PFSK-1 (cell line): Measurements from ENCODE around the gene LGALSL.

Experiments used
- FOXP2 ChIP-seq: optimal IDR thresholded peaks from 2 replicates; pipeline ENCODE3; 2011; ENCODE audit warnings: borderline replicate concordance, control low read depth, inconsistent platforms; ENCODE audit not compliant: insufficient read depth; ENCODE audit errors: extremely low read length, extremely low read depth
- POLR2AphosphoS5 ChIP-seq: IDR thresholded peaks from 2 replicates; pipeline ENCODE4 v1.6.1; 2012; ENCODE audit warnings: low read depth, mild to moderate bottlenecking, control low read depth, low read length, moderate library complexity
- SIN3A ChIP-seq: IDR thresholded peaks from 2 replicates; pipeline ENCODE4 v1.6.1; 2012; ENCODE audit warnings: mild to moderate bottlenecking, low read length, moderate library complexity, borderline replicate concordance; ENCODE audit not compliant: insufficient read depth
- TAF1 ChIP-seq: IDR thresholded peaks from 2 replicates; pipeline ENCODE4 v1.6.1; 2012; ENCODE audit warnings: low read length, control low read depth, borderline replicate concordance; ENCODE audit not compliant: insufficient read depth
- TF ChIP-seq, protein P1 (sequence below), 2 experiments: IDR thresholded peaks; 2 replicates each; pipeline versions ENCODE4 v1.6.1 to v1.8.0; 2011 to 2012; ENCODE audit warnings: low read depth in 2 of 2, low read length in 2 of 2, control low read depth in 1 of 2, inconsistent platforms in 1 of 2, mild to moderate bottlenecking in 1 of 2, moderate library complexity in 1 of 2; ENCODE audit not compliant: insufficient read depth in 1 of 2

DNA sequence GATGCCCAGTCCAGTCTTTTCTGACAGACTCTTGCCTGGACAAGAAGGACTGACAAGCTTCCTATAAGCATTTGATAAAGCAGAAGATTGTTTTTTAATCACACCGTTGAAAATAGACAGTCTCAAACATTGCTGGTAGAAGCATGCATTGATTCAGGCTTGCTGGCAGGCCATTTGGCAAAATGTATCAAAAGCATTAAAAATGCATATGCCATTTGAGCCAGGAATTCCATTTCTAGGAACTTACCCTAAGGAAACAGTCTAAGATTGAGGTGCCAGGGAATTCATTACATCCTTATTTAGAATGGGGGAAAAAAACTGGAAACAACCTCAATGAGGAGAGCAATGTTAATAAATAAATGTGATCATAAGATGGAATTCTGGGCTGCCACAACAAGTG lies 20.7 kb downstream of the LGALSL start:
- TF ChIP-seq POLR2AphosphoS5 = no peak
- TF ChIP-seq SIN3A = no peak
- TF ChIP-seq, protein P1, sequence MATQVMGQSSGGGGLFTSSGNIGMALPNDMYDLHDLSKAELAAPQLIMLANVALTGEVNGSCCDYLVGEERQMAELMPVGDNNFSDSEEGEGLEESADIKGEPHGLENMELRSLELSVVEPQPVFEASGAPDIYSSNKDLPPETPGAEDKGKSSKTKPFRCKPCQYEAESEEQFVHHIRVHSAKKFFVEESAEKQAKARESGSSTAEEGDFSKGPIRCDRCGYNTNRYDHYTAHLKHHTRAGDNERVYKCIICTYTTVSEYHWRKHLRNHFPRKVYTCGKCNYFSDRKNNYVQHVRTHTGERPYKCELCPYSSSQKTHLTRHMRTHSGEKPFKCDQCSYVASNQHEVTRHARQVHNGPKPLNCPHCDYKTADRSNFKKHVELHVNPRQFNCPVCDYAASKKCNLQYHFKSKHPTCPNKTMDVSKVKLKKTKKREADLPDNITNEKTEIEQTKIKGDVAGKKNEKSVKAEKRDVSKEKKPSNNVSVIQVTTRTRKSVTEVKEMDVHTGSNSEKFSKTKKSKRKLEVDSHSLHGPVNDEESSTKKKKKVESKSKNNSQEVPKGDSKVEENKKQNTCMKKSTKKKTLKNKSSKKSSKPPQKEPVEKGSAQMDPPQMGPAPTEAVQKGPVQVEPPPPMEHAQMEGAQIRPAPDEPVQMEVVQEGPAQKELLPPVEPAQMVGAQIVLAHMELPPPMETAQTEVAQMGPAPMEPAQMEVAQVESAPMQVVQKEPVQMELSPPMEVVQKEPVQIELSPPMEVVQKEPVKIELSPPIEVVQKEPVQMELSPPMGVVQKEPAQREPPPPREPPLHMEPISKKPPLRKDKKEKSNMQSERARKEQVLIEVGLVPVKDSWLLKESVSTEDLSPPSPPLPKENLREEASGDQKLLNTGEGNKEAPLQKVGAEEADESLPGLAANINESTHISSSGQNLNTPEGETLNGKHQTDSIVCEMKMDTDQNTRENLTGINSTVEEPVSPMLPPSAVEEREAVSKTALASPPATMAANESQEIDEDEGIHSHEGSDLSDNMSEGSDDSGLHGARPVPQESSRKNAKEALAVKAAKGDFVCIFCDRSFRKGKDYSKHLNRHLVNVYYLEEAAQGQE (IDR thresholded peaks at IDR 0.05; ENCODE audit: insufficient read depth in 1 of 2, low read depth in 2 of 2, low read length in 2 of 2) = no peak
- TF ChIP-seq TAF1 = no peak
- no peak for TF ChIP-seq FOXP2
